ENCODE data around the gene AOPEP. TPM values are rescaled to one million over a fixed set of nuclear protein-coding genes. Genes with fewer than 3 reads are reported as not detected.

Gene AOPEP
- total and polyA plus RNA-seq, 2 of the 13 experiments (the other 11 are each of a cell fraction or from before 2014, with no cell fraction given): 22.2 to 41.6 TPM

DNA sequence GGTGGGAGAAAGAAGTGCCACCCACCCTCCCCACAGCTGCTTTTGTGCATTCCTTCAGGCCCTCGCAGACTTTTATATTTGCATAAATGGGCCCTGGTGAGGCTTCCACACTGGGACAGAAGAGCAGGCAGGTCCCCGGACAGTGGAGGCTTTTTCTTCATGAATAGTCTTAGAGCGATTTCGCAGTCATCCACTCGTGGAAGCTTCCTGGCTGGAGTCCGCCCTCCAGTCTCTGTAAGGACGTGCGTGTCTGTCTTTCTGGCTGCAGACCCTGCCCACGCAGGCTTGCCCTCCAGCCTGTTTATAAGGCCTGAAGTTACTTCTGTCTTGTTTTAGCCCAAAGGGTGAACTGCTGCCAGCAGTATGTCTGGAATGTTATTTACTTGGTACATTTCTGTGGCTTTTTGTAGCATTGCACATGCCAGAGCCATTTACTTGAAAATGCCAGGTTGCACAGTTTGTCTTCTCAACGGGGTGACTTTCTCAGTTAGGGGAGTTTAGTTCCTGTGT lies 195.7 kb downstream of the AOPEP start (continued):
- TF ChIP-seq KDM2A (CRISPR knock-in tag; IDR thresholded peaks at IDR 0.05; ENCODE audit: borderline replicate concordance, low read depth): no peak
- no peak for TF ChIP-seq UBTF (CRISPR knock-in tag; IDR thresholded peaks at IDR 0.05)
- no peak for TF ChIP-seq EZH2 (conservative IDR thresholded peaks at IDR 0.05; ENCODE audit: low read depth, low read length)
- no peak for TF ChIP-seq ZNF260 (CRISPR knock-in tag; IDR thresholded peaks at IDR 0.05; ENCODE audit: borderline replicate concordance, low read depth)
- TF ChIP-seq, protein P1, sequence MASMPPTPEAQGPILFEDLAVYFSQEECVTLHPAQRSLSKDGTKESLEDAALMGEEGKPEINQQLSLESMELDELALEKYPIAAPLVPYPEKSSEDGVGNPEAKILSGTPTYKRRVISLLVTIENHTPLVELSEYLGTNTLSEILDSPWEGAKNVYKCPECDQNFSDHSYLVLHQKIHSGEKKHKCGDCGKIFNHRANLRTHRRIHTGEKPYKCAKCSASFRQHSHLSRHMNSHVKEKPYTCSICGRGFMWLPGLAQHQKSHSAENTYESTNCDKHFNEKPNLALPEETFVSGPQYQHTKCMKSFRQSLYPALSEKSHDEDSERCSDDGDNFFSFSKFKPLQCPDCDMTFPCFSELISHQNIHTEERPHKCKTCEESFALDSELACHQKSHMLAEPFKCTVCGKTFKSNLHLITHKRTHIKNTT (CRISPR knock-in tag; IDR thresholded peaks at IDR 0.05): no peak
- TF ChIP-seq POGZ (CRISPR knock-in tag; IDR thresholded peaks at IDR 0.05): no peak
- TF ChIP-seq HOXA7 (CRISPR knock-in tag; IDR thresholded peaks at IDR 0.05): no peak
- no peak; the same call in 1 of the 2 replicates for TF ChIP-seq THAP11 (CRISPR knock-in tag; IDR thresholded peaks at IDR 0.05)
- TF ChIP-seq ZNF441 (CRISPR knock-in tag; IDR thresholded peaks at IDR 0.05; ENCODE audit: borderline replicate concordance): no peak
- TF ChIP-seq POLR2A (IDR thresholded peaks at IDR 0.05; ENCODE audit: insufficient read depth in 1 of 2, low read depth in 2 of 2, low read length in 2 of 2): peak in 1 of 2 experiments; percentile 40; a peak in 1 of 4 replicates
- no peak for TF ChIP-seq ZNF766 (CRISPR knock-in tag; IDR thresholded peaks at IDR 0.05; ENCODE audit: borderline replicate concordance)
- TF ChIP-seq ZNF143 (CRISPR knock-in tag; IDR thresholded peaks at IDR 0.05): no peak
- no peak for TF ChIP-seq ZFP37 (CRISPR knock-in tag; IDR thresholded peaks at IDR 0.05; ENCODE audit: borderline replicate concordance)
- TF ChIP-seq ZNF772 (CRISPR knock-in tag; IDR thresholded peaks at IDR 0.05): no peak
- peak; percentile 62 for TF ChIP-seq PPARG (CRISPR knock-in tag; conservative IDR thresholded peaks at IDR 0.05)
- TF ChIP-seq SP4 (CRISPR knock-in tag; IDR thresholded peaks at IDR 0.05): no peak
- TF ChIP-seq PAWR (CRISPR knock-in tag; IDR thresholded peaks at IDR 0.05; ENCODE audit: borderline replicate concordance): no peak
- TF ChIP-seq MBD4 (IDR thresholded peaks at IDR 0.05; ENCODE audit: borderline replicate concordance, low read length): no peak
- TF ChIP-seq ZNF879 (CRISPR knock-in tag; IDR thresholded peaks at IDR 0.05): no peak
- TF ChIP-seq KAT2B (IDR thresholded peaks at IDR 0.05; ENCODE audit: borderline replicate concordance, low read depth, low read length): no peak
- TF ChIP-seq, protein P2, sequence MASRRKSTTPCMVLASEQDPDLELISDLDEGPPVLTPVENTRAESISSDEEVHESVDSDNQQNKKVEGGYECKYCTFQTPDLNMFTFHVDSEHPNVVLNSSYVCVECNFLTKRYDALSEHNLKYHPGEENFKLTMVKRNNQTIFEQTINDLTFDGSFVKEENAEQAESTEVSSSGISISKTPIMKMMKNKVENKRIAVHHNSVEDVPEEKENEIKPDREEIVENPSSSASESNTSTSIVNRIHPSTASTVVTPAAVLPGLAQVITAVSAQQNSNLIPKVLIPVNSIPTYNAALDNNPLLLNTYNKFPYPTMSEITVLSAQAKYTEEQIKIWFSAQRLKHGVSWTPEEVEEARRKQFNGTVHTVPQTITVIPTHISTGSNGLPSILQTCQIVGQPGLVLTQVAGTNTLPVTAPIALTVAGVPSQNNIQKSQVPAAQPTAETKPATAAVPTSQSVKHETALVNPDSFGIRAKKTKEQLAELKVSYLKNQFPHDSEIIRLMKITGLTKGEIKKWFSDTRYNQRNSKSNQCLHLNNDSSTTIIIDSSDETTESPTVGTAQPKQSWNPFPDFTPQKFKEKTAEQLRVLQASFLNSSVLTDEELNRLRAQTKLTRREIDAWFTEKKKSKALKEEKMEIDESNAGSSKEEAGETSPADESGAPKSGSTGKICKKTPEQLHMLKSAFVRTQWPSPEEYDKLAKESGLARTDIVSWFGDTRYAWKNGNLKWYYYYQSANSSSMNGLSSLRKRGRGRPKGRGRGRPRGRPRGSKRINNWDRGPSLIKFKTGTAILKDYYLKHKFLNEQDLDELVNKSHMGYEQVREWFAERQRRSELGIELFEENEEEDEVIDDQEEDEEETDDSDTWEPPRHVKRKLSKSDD (CRISPR knock-in tag; IDR thresholded peaks at IDR 0.05; ENCODE audit: low read depth): 0 out of 2 replicates have a peak, but pooled peaks have one; percentile 34
- TF ChIP-seq ZNF256 (CRISPR knock-in tag; conservative IDR thresholded peaks at IDR 0.05): no peak
- TF ChIP-seq THRA (CRISPR knock-in tag; IDR thresholded peaks at IDR 0.05; ENCODE audit: borderline replicate concordance): peak; percentile 41; the same call in 1 of the 2 replicates
- TF ChIP-seq RNF2 (conservative IDR thresholded peaks at IDR 0.05; ENCODE audit: low read depth): no peak
